ENCODE results near the gene CTDSP2.

The CTDSP2 gene

DNA sequence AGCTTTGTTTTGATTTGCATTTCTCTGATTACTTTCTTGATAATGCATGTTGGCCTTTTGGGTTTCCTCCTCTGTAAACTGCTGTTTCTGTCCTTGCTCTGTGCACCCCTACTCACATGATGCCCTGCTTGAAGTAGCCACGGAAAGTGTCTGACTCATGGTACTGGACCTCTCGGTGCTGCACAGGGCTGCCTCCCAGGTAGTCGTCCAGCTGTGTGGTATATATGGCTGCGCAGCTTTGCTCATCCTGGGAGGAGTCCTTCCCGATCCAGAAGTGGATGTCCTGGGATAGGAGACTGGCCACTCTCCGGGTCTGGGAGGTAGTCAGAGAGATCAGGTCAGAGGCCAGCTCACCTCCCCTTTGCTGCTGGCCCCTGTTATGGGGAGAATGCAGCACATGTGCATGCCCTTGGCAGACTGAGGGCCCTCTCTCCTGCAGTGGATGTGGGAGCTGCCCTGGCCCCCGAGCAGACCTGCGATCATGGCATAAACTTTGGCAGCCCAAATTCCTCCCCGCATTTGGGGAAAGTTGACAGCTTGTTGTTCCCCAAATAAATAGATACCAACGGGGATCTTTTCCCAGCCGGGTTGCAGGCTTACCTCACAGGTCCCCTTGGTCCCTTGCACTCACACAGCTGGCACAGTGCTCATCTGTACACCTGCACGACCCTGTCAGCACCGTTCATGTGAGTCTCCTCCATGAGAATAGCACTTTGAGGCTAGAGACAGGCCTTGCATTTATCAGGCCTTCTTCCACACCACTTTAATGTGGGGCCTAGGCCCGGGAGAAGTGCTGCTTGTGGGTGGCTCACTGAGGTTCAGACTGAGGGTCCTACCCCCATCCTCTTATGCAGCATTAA is 33.2 kb downstream of the CTDSP2 start:
- DNase-seq: peak in 1 of 2 experiments; percentile 19

DNA sequence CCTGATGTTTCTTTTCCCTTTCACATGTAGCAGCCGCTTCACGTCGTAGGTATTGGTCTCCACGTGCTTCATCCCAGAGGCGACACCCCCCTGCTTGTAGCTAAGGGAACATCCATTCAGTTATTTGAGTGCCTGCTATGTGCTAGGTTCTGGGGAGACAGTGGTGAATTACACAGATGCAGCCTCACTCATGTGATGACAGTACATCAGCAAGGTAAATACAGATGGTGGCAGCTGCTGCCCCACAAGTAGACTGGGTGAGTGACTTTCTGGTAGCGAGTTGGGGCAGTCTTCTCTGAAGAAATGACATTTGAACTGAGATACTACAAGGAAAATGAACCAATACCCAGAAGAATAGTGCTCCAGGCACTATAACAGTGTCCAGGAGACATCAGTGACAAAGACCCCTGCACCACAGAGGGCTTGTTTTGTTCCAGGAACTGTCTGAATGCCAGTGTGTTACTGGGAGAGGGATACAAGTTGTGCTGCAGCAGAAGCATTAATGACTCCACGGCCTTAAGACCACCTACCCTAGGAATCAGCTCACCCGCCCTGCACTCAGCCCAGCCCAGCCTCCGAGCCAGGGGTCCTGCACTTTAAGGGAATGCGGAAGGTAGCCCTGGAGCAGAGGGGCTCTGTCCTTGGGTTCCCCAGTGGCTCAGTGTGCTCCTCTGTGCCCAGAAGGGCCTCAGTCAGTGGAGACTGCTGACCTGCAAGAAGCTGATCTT is 35.3 kb downstream of the CTDSP2 start:
- DNase-seq: no peak

DNA sequence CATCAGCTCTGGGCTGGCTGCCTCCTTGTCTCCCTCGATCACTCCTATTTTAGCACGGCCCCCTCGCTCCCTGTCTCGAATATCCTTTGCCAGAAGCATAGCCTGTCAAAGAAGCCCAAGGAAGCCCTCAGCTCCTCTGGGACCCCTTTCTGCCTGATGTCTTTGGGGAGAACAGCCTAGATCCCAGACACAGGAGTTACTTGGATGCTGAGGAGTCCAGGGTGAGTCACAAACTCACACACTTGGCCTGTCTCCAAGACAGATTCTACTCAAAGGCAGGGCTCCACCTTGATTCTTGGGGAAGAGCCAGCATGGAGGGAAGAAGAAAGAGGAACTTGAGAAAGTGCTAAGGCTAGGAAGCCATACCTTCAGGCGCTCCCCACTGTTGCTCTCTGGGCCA is 36.1 kb downstream of the CTDSP2 start:
- DNase-seq: no peak

DNA sequence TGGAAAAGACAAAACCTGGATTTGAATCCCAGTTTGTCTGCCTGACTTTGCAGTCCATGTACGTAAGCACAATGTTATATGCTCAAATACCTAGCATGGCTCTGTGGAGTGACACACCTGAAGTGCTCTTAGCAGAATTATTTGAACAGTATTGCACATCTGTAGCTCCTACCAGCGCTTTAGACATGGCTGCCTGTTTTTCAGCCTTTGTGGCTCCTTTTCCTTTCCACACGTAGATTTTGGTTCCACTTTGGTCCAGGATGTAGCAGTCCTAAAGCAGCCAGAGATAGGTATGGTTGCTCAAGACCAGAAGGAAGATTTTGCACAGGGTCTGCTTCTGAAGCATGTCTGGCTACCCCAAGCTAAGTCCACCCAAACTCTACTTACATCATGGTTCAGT is 37.1 kb downstream of the CTDSP2 start:
- DNase-seq: no peak

DNA sequence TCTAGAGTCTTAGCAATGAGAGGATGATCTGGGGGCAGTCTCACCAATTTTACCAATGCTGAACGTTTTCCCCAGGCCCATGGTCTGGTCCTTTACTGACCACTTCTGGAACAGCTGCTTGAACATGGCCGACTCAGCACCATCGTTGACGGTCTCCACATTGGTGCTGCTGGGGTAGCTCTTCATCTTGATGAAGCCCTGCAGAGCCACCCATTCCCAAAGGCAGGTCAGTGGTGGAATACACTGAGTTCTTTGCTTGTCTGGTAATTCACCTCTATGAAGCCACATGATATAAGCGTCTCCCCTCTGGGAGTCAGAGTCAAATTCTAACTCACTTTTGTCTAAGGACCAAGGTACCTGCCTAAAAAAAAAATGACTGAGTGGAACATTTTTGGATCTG is 38.2 kb downstream of the CTDSP2 start:
- no peak for DNase-seq

DNA sequence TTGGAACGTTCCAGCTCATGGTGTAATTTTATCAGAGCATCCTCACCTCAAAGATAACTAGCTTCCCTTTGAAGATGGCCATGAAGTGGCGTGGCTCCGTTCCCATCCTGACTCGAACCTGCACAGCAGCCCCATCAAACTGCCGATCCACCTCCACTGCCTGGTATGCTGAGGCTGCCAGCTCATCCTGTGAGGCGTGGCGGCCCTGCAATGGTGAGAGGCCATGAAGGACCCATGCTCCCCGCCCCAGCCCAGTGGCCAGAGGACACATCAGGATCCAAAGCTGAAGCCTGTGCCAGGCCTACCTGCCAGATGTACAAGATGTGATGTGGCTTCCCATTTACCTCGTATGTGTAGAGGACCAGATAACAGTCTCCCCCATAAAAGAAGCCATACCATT is 39.2 kb downstream of the CTDSP2 start:
- no peak for DNase-seq

DNA sequence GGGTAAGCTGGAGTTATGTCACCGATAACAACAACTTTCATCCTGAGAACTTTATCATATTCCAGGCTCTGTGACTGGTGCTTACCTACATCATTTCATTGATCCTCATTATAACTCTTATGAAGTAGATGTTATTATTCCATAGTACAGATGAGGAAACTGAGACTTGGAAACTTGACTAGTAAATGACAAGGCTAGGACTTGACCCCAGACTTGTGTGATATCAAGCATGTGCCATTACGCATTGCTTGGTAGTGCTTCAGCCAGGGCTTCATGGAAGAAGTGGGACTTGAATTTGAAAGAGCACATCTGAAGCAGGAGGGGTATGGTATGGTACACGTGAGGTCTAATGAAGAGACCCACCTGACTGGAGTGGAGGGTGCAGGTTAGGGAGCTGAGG is 39.9 kb downstream of the CTDSP2 start:
- DNase-seq: no peak

DNA sequence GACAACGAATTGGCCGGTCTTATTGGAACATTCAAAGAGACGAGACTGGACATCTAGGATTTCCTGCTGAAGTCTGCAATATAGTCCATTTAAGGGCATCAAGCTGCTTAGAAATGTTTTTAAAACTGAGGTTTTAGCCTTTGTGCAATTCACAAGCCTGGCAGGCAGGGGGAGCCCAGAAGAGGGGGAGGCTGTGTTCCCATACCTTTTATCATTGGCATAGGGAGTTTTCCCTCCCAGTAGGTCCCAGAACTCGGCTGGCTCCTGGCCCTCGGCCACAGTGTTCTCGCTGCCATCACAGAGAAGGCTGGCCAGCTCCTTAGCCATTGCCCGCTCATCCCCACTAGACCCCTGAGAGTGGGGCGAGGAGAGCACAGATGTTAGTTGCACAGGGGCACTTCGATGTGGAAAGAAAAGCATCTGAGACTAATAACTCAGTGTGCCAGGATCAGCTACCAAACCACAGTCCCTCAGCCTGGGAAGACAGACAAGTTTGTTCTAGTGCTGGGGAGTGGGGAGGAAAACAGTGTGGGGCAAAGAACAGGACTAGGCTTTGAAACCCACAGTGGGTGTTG is 43.1 kb downstream of the CTDSP2 start:
- peak; percentile 9 to 43 for DNase-seq

DNA sequence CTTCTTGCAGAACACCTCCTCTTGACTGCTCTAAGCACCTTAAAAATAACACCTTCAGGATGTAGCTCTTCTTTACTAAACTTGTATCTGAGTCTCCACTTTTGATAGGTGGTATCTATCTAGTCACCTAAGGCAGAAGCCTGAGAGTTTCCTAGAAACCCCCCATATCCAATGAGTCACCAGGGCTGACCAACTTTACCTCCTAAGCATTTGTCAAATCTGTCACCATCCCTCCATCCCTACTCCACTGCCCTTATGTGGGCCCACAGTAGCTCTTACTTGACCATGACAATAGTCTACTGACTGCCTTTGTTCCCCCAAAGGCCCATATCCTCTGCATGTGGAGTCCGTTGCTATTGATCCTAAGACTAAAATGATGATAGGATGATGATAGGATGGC is 43.9 kb downstream of the CTDSP2 start:
- DNase-seq: no peak

DNA sequence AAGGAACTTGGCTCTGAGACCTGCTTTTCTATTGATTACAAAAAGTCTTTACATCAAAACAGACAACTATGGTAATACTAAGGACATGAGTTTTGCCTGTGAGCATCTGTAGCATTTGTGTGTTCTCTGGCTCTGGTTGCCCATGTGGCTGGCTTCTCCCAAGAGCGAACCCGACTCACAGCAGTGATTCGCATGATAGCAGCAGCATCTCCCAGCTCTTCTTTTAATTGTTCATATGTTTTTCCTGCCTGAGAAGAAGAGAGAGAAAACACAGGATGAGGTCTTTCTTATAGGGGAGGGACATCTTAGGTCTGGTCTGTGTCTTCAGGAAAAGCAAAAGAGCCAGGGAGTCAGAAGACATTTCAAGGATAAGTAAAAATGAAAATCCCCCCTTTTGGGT is 45.6 kb downstream of the CTDSP2 start:
- DNase-seq: no peak

DNA sequence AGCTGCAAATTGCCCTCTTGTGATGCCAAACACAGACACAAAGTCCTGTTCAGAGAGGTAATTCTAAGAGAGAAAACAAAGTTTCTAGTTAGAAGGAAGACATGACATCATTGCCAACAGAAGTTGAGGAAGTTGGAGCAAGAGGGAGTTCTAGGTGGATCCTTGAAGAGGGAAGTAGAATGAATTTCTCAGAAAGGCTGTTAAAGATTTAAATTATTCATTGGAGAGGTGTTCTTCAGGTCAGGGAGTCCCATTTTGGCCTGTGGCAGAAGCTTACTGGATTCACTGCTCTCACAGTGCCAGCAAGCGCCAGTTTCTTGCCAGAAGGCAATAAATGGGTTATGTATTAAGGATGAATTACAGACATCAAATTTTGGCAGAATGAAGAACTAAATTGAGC is 48.6 kb downstream of the CTDSP2 start:
- no peak for DNase-seq

DNA sequence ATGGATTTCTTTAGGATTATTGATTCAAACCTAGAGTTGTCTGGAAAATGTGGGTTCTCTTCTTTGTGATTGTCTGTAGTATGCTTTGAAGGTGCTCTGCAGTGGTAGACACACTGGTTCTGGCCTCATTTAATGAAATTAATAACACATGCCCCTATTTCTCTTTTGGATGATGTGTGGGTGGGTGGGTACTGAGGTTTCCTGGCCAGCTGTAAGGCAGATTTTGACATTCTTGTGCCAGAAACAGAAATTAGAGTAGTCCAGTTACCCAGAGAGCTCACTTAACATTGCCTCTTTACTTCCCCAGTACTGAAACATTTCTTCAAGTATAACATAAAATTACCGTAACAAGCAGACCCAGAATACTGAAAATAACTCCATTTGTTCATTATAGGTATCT is 49.5 kb downstream of the CTDSP2 start:
- DNase-seq: no peak

DNA sequence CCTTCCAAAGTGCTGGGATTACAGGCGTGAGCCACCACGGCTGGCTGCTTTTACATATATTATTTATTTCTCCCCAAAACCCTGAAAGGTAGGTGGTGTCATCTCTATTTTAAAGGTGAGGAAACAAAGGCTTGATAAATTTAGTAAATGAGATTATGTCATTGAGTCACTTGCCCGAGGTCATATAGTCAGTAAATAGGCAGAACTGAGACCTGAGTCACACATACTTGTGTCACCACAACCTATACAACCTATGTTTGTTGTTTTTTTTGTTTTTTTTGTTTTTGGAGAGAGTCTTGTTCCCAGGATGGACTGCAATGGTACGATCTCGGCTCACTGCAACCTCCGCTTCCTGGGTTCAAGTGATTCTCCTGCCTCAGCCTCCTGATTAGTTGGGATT is 51.2 kb downstream of the CTDSP2 start:
- no peak for DNase-seq

DNA sequence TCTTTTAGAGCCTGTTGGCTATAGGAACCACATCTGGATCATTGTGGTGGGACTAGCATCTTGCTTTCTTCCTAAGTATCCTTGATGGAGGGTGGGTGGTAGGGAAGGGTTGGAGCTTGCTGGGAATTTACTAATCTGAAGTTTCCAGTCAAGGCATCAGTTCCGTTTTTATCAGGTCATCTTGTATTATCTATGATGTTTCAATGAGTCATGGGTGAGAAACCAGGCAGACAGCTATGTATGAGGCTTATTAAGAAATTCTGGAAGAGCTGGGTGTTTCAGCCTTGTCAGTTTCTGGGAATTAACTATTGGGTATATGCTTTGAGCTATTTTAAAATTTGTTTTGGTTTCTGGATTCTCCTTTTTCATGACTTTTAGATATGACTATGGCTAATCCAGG is 52.6 kb downstream of the CTDSP2 start:
- no peak for DNase-seq

DNA sequence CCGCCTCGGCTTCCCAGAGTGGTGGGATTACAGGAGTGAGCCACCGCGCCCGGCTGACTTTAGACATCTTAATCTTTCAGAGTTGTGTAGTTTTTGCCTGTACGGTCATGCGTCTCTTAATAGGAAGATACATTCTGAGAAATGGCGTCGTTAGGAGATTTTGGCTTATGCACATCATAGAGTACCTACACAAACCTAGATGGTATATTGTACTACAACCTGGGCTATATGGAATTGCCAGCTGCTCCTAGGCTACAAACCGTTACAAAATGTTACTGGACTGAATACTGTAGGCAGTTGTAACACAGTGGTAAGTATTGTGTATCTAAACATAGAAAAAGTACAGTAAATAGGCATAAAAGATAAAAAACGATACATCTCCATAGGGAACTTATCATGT is 62.7 kb downstream of the CTDSP2 start:
- DNase-seq: no peak

DNA sequence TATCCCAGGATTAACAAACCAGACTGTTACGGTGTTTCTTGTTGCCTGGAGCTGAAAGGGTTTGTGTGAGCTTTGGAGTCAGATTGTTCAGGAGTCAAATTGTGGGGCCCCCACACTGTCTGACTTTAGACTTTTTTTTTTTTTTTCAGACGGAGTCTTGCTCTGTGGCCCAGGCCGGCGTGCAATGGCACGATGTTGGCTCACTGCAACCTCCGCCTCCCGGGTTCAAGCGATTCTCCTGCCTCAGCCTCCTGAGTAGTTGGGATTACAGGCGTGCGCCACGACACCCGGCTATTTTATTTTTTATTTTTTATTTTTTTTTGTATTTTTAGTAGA is 63.1 kb downstream of the CTDSP2 start:
- no peak for DNase-seq

DNA sequence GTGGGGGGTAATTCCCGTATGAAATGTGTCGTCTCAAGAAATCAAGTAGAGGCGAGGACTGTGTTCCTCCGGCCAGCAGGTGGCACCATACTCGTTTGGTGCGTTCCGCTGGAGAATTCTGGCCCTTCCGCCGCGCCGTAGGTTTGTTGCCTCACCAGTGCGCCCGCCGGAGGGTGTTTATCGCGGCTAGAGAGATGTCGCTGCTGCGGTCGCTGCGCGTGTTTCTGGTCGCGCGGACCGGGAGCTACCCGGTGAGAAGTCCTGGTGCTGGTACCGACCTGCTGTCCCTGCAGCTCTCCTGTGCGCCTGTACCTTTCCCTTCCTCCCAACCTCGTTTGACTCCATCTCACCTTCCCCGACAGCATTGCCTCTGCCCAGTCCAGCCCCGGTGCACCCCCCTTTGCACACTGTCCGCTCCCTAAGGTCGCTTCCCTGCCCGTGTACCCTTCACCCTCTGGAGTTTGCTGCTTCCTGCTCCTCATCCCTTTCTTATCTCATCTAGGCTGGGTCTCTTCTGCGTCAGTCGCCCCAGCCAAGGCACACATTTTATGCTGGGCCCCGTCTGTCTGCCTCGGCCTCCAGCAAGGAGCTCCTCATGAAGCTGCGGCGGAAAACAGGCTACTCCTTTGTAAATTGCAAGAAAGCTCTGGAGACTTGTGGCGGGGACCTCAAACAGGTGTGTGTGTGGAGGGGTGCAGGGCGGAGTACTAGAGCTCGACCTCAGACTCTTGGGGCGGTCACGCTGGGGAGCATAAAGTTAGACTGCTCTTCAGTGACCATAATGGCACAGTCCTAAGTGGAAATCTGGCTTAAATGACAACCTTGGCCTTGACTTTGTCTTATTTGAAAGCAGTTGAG is 63.7 kb downstream of the CTDSP2 start, which contains the start of gene TSFM:
Gene TSFM (plus strand): TSS at position 180 of the 858 bp plus-strand sequence. CDS start 15 bp downstream, at position 195.
- DNase-seq: peak; percentile 85 to 97

DNA sequence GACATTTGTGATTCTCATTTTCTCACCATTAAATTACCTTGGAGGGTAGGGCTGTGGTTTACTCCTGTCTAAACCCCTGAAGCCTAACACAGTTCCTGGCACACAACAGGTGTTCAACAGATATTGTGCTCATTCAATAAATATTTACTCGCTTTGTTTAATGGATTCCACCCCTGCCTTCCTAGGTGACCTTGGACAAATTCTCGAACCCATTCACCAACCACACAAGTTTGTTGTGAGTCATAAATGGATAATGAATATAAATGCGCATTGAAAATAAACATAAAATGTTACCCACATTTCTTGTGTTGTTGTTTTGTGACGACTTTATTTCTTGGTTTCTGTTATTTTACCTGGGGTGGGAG is 64.3 kb downstream of the CTDSP2 start:
- DNase-seq: no peak

DNA sequence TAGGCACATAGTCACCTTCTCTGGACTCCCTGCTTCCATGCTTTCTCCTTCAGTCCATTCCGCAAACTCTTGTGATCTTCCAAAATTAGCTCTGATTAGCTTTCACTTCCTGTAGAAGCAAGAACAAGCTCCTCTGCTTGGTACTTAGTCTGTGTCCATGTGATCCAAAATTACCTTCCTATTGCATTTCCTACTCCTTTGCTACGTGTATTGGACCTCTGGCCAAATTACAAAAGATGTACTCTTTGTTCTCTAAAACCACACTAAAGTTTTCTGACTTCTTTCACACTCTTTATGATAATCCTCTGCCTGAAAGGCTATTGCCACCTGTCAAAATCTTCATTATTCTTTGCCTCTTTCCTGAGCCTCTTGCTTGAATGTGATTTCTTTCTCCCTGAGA is 64.7 kb downstream of the CTDSP2 start:
- no peak for DNase-seq

DNA sequence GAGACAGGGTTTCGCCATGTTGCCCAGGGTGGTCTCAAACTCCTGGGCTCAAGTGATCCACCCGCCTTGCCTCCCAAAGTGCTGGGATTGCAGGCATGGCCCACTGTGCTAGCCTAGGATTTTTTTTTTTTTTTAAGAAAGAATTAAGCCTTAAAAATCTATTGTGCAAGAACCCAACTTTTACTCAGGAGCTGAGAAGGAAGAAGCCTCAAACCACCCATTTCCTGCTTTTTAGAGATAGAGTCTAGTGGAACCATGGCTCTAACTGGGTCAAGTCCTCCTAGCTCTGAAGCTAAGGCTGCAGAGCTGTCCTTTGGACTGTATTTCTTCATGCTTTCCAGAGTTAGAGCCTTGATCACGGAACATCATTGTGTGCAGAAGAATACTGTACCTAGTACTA is 65.3 kb downstream of the CTDSP2 start:
- DNase-seq: no peak

DNA sequence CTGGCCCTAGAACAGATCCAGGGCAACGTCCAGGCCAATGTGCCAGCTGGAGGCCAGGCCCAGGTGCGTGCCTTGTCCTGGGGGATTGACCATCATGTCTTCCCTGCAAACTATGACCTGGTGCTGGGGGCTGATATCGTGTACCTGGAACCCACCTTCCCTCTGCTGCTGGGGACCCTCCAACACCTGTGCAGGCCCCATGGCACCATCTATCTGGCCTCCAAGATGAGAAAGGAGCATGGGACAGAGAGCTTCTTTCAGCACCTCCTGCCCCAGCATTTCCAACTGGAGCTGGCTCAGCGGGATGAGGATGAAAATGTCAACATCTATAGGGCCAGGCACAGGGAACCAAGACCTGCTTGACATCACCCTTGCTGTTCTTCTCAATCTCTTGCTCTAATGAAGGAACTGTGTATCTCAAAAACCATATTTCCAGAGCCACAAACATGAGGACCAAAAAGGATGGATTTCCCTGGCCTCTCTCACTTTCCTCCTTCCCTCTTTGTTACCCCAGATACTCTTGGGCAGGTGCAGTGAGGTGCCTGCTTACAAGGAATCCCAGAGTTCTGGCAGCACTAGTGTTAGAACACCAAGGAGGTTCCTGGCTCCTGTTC is 66.1 kb downstream of the CTDSP2 start:
- no peak for DNase-seq

DNA sequence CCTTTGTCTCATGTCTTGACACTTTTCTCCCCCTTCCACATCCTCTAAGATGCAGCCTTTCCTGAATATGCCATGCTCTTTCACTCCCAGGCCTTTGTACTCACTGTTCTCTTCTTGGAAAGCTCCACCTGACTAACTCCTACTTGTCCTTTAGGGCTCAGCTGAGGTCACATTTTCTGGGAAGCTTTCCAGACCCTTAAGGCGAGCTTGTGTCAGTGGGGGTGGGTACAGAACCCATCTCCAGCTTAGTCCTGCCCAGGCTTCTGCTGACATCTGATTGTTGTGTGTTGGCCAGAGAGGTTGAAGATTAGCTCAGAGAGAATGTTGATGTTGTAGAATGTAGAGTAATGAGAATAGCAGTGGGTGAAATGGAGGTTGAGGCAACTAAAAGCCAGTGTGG is 66.8 kb downstream of the CTDSP2 start:
- DNase-seq: no peak

DNA sequence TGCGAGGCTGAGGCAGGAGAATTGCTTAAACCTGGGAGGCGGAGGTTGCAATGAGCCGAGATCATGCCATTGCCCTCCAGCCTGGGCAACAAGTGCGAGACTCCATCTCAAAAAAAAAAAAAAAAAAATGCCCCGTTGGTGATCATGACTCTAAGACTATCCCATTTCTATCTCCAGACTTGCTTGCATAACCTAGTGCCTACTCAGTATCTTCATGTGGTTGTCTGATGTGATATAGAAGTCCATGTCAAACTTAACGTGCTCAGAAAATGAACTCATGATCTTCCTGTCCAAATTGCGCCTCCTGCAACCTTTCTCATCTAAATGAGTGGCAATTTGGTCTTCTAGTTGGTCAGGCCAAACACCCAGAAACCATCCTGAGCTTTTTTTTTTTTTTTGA is 68.6 kb downstream of the CTDSP2 start:
- no peak for DNase-seq
